Esophagus muscularis mucosa (tissue), 4 donors: Measurements from ENCODE around the gene PTGFRN. TPM values are rescaled to one million over a fixed set of nuclear protein-coding genes. Genes with fewer than 3 reads are reported as not detected.

Experiments used
- DNase-seq: peaks from one replicate; pipeline ENCODE4 v3.0.0-alpha.2; 2017; ENCODE audit errors: extremely low spot score
- H3K27ac ChIP-seq, 4 donors: fragments of 200-600 bp; sonication (generic); replicated peaks in 1 of 4; 1 replicate in 3 of 4; 2 replicates in 1 of 4; pipeline ENCODE4 v1.5.1; 2016 to 2019; ENCODE audit warnings: mild to moderate bottlenecking in 1 of 4
- H3K27me3 ChIP-seq, 4 donors: fragments of 200-600 bp; sonication (generic); one replicate each; pipeline versions ENCODE4 v1.5.1 to v1.6.0; 2016 to 2019
- H3K36me3 ChIP-seq, 4 donors: fragments of 200-600 bp; sonication (generic); one replicate each; pipeline ENCODE4 v1.5.1; 2016 to 2019
- H3K4me1 ChIP-seq, 4 donors: fragments of 200-600 bp; sonication (generic); one replicate each; pipeline ENCODE4 v1.5.1; 2016 to 2019
- H3K4me3 ChIP-seq, 4 donors: fragments of 200-600 bp; sonication (generic); 1 replicate in 2 of 4; 2 replicates in 2 of 4; pipeline ENCODE4 v1.5.1; 2016 to 2019; ENCODE audit warnings: mild to moderate bottlenecking in 4 of 4, moderate library complexity in 1 of 4
- H3K9me3 ChIP-seq, 4 donors: fragments of 200-600 bp; sonication (generic); 1 replicate in 3 of 4; 2 replicates in 1 of 4; pipeline ENCODE4 v1.5.1; 2016 to 2019
- CTCF ChIP-seq, 3 experiments: fragments of 200-600 bp in 2 of 3; fragments of 450-650 bp in 1 of 3; sonication (generic) in 2 of 3; IDR thresholded peaks; one replicate each; pipeline ENCODE4 v1.5.1; 2017 to 2019; ENCODE audit warnings: antibody characterized with exemption in 3 of 3, mild to moderate bottlenecking in 2 of 3, moderate library complexity in 1 of 3
- EP300 ChIP-seq: sonication (generic); formaldehyde crosslinking; IDR thresholded peaks from one replicate; pipeline ENCODE4 v1.6.1; 2017; ENCODE audit warnings: antibody characterized with exemption
- POLR2A ChIP-seq: fragments of 450-650 bp; IDR thresholded peaks from one replicate; pipeline ENCODE4 v1.6.1; 2017; ENCODE audit warnings: antibody characterized with exemption, moderate library complexity, mild to moderate bottlenecking, low read depth
- POLR2AphosphoS5 ChIP-seq, 2 donors: sonication (generic); formaldehyde crosslinking; IDR thresholded peaks; one replicate each; pipeline ENCODE4 v1.6.1; 2017; ENCODE audit warnings: antibody characterized with exemption in 2 of 2
- WGBS: methylation state at CpG from one replicate; pipeline ENCODE4 v1.1.5; 2018; 5-methylcytosine and 5-hydroxymethylcytosine counted together
- intact Hi-C: fragments of 100-400 bp; cut with DNase I; formaldehyde crosslinking; loops from one replicate; pipeline ENCODE4 v1.15.1; 2023
- total RNA-seq, 4 donors: library from RNA; depleted of rRNA; stranded (reverse); fragments of >200 nt; gene quantifications; one replicate each; pipeline versions ENCODE4 v1.1.0 to v1.2.1, GENCODE V29; 2016

PTGFRN gene
- total RNA-seq, 4 donors from 2014 or later: 69.1 to 150 (median 106) TPM

GRCh38 chr1:116927049-116927798 is 17.5 kb downstream of the PTGFRN start:
- intact Hi-C loops: no loop called here
- 93% methylated on average over 6 of the region's 6 CpGs for WGBS
- DNase-seq: no peak
- Histone ChIP-seq H3K4me1 (peaks cover 10 to 80% (median 22%) of the 10 kb centered on the region in 4 donors), H3K27ac (no peak overlapping the region), H3K36me3 (no peaks in the 10 kb centered on the region), H3K27me3 (no peaks in the 10 kb centered on the region), H3K9me3 (no peaks in the 10 kb centered on the region), H3K4me3 (no peak overlapping the region)
- TF ChIP-seq POLR2AphosphoS5 (IDR thresholded peaks at IDR 0.05) (no peak), CTCF (IDR thresholded peaks at IDR 0.05) (no peak), EP300 (no peak), POLR2A (no peak)

- Histone ChIP-seq H3K9me3 (no peaks in the 10 kb centered on the region), H3K36me3 (no peaks in the 10 kb centered on the region), H3K27ac (no peak overlapping the region), H3K4me1 (peaks cover 5 to 59% (median 13%) of the 10 kb centered on the region in 4 donors), H3K4me3 (no peak overlapping the region), H3K27me3 (no peaks in the 10 kb centered on the region)
- no peak for DNase-seq
- intact Hi-C loops: no loop called here
- TF ChIP-seq POLR2A (no peak), CTCF (IDR thresholded peaks at IDR 0.05) (no peak), EP300 (no peak), POLR2AphosphoS5 (IDR thresholded peaks at IDR 0.05) (no peak)
- WGBS: 90% methylated on average over 5 of the region's 5 CpGs
Observed at GRCh38 chr1:116929961-116930592, 20.4 kb downstream of the PTGFRN start.

- peaks cover 6 to 57% (median 13%) of the 10 kb centered on the region in 4 donors for H3K4me1 ChIP-seq
- no peaks in the 10 kb centered on the region for H3K9me3 ChIP-seq
- no peak overlapping the region for H3K4me3 ChIP-seq
- intact Hi-C loops: no loop called here
- WGBS: 81% methylated on average over 7 of the region's 7 CpGs
- H3K27ac ChIP-seq: no peak overlapping the region
- TF ChIP-seq EP300 (no peak), POLR2A (no peak), POLR2AphosphoS5 (IDR thresholded peaks at IDR 0.05) (no peak), CTCF (IDR thresholded peaks at IDR 0.05) (no peak)
- no peaks in the 10 kb centered on the region for H3K36me3 ChIP-seq
- no peaks in the 10 kb centered on the region for H3K27me3 ChIP-seq
- DNase-seq: no peak
Observed at GRCh38 chr1:116931016-116931918, 21.6 kb downstream of the PTGFRN start.

- no peak for DNase-seq
- intact Hi-C loops: no loop called here
- no peak overlapping the region for H3K27ac ChIP-seq
Observed at GRCh38 chr1:116933606-116934515, 24.1 kb downstream of the PTGFRN start.

More at GRCh38 chr1:116933606-116934515, 24.1 kb downstream of the PTGFRN start:
- Histone ChIP-seq H3K27me3 (no peaks in the 10 kb centered on the region), H3K9me3 (no peaks in the 10 kb centered on the region), H3K4me3 (no peak overlapping the region), H3K4me1 (peaks cover 6 to 37% (median 8%) of the 10 kb centered on the region in 4 donors), H3K36me3 (no peaks in the 10 kb centered on the region)
- WGBS: 92% methylated on average over 3 of the region's 3 CpGs
- no peak for TF ChIP-seq POLR2A
- TF ChIP-seq CTCF (IDR thresholded peaks at IDR 0.05): no peak
- no peak for TF ChIP-seq POLR2AphosphoS5 (IDR thresholded peaks at IDR 0.05)
- no peak for TF ChIP-seq EP300
